Activated naive CD8-positive, alpha-beta T cell treated with anti-CD3 and anti-CD28 coated beads for 36 hours (primary cell): ENCODE measurements around the gene GNG7. TPM values are rescaled to one million over a fixed set of nuclear protein-coding genes. Genes with fewer than 3 reads are reported as not detected.
A peak's percentile ranks its signal among the peaks of the same experiment; 100 is the strongest.
"Not testable (repeated sequence)": the region's sequence is repeated elsewhere in the genome, so short reads cannot be mapped to it uniquely, and the experiment has no call there.

Experiments
- DNase-seq: peaks from one replicate; pipeline ENCODE4 v3.0.0; 2021
- H3K27ac Mint-ChIP-seq: one replicate; pipeline ENCODE4 v1.8.0; 2022; ENCODE audit warnings: mild to moderate bottlenecking, moderate library complexity, mixed read lengths
- H3K27me3 Mint-ChIP-seq: one replicate; pipeline ENCODE4 v1.8.0; 2022; ENCODE audit warnings: mild to moderate bottlenecking, mixed read lengths
- H3K36me3 Mint-ChIP-seq: one replicate; pipeline ENCODE4 v1.8.0; 2021; ENCODE audit warnings: mild to moderate bottlenecking, mixed read lengths
- H3K4me1 Mint-ChIP-seq: one replicate; pipeline ENCODE4 v1.8.0; 2021; ENCODE audit warnings: mixed read lengths
- H3K4me3 Mint-ChIP-seq: one replicate; pipeline ENCODE4 v1.8.0; 2022; ENCODE audit warnings: mild to moderate bottlenecking, moderate library complexity, mixed read lengths
- H3K9me3 Mint-ChIP-seq: one replicate; pipeline ENCODE4 v1.8.0; 2022; ENCODE audit warnings: mixed read lengths
- total RNA-seq, 2 experiments: library from RNA; stranded (reverse); gene quantifications; one replicate each; pipeline ENCODE4 v1.2.3, GENCODE V29; 2021

GNG7 gene
- total RNA-seq, 2 experiments from 2014 or later, result 0.36 to 0.45 TPM

DNA sequence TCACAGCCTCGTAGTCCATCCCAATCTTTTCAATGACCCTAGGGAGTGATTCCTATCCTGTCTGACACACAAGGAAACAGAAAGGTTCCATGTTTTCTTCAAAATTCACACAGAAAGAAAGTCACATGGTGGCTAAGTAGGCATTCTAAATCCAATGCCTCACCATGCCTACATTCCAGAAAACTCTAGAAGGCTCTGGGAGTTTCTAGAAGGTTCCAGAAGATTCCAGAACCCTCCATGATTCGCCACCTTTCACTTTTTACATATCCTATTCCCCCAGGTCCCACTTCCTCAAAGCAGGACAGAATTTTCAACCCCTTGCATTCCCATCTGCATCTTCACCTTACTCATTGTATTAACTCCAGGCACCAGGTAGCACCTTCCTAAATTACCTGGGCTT, 23.1 kb downstream of the GNG7 start:
- no peaks in the 10 kb centered on the region for H3K9me3 Mint-ChIP-seq
- DNase-seq, result no peak
- H3K36me3 Mint-ChIP-seq, result peaks cover 4% of the 10 kb centered on the region
- H3K27me3 Mint-ChIP-seq, result no peaks in the 10 kb centered on the region
- H3K4me3 Mint-ChIP-seq, result no peak overlapping the region
- no peaks in the 10 kb centered on the region for H3K4me1 Mint-ChIP-seq
- H3K27ac Mint-ChIP-seq, result no peak overlapping the region

DNA sequence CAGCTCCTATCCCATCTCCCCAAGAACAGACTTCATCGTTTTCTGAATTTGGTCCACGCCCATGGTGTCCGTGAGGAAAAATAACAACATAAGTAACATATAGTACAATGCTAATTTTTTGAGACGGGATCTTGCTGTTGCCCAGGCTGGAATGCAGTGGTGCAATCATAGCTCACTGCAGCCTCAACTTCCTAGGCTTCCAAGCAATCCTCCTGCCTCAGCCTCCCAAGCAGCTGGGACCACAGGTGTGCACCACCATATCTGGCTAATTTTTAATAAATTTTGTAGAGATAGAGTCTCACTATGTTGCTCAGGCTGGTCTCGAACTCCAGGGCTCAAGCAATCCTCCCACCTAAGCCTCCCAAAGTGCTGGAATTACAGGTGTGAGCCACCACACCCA, 23.5 kb downstream of the GNG7 start:
- H3K27ac Mint-ChIP-seq, H3K4me3 Mint-ChIP-seq: not testable (repeated sequence)

DNA sequence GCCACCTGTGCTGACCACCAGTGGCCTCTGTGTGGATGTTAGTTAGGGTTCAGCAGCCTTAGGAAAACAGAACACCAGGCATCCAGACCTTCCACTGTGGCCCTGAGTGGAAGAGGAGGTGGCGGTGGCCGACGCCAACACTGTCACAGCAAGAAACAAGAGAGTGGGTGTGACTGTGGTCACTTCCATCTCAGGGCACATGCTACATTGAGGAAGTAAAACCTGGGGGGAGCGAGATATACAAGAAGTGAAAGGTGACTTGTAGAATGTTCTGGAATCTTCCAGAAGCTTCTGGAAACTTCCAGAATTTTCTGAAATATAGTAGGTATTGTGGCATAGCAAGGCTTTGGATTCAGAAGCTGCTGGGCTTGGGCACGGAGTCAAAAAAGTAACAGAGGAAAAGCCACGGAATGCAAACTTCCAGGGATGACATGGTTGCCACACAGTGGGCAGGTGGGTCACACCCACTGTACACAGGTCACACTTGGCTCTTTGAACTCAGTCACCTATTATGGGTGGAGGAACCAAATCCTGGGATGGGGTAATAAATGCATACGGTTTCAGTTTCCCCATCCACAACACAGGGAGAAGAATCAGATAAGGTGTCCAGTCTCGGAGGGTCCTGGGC, 24.3 kb downstream of the GNG7 start:
- no peak overlapping the region for H3K27ac Mint-ChIP-seq
- peaks cover 4% of the 10 kb centered on the region for H3K36me3 Mint-ChIP-seq

More for the DNA sequence above, 23.5 kb downstream of the GNG7 start:
- H3K36me3 Mint-ChIP-seq, H3K27me3 Mint-ChIP-seq, H3K4me1 Mint-ChIP-seq, H3K9me3 Mint-ChIP-seq, DNase-seq: not testable (repeated sequence)

DNA sequence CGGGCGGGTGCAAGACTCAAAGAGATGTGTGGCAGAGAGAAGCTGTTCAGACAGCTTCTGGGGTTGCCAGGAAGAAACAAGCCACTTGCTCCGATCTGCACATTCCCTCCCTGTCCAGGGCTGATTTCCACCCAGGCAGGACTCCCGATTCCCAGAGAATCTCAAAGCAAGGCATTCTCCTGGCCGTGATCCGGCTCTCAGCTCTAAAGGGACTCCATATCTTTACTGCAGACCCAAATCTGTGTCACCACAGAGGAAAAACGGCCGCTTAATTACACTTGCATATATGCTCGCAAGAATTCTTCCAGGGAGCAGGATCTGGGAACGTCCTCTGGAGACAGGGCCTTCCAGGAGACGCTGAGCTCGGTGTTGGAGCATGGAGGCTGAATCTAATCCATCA, 25.7 kb downstream of the GNG7 start:
- Mint-ChIP-seq H3K9me3 (no peaks in the 10 kb centered on the region), H3K27ac (no peak overlapping the region), H3K4me1 (no peaks in the 10 kb centered on the region), H3K4me3 (no peak overlapping the region), H3K36me3 (peaks cover 4% of the 10 kb centered on the region), H3K27me3 (no peaks in the 10 kb centered on the region)
- no peak for DNase-seq

More for the DNA sequence above, 24.3 kb downstream of the GNG7 start:
- H3K9me3 Mint-ChIP-seq, result no peaks in the 10 kb centered on the region
- no peaks in the 10 kb centered on the region for H3K4me1 Mint-ChIP-seq
- H3K4me3 Mint-ChIP-seq, result no peak overlapping the region
- no peak for DNase-seq
- H3K27me3 Mint-ChIP-seq, result no peaks in the 10 kb centered on the region

DNA sequence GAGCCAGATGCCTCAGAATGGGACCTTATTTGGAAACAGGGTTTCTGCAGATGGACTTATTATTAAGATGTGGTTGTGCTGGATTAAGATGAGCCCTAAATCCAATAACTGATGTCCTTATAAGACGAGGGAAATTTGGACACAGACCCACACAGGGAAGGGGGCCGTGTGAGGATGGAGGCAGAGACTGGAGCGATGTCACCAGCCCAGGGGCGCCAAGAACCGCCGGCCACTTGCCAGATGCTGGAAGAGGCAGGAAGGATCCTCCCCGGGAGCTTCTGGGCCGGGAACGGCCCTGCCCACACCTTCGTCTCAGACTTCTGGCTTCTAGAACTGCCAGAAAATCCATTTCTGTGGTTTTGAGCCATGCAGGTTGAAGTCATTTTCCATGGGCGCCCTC, 26.6 kb downstream of the GNG7 start:
- no peaks in the 10 kb centered on the region for H3K9me3 Mint-ChIP-seq
- no peaks in the 10 kb centered on the region for H3K27me3 Mint-ChIP-seq
- DNase-seq, result no peak
- H3K4me3 Mint-ChIP-seq, result no peak overlapping the region
- H3K36me3 Mint-ChIP-seq, result peaks cover 4% of the 10 kb centered on the region
- H3K27ac Mint-ChIP-seq, result no peak overlapping the region
- H3K4me1 Mint-ChIP-seq, result no peaks in the 10 kb centered on the region

DNA sequence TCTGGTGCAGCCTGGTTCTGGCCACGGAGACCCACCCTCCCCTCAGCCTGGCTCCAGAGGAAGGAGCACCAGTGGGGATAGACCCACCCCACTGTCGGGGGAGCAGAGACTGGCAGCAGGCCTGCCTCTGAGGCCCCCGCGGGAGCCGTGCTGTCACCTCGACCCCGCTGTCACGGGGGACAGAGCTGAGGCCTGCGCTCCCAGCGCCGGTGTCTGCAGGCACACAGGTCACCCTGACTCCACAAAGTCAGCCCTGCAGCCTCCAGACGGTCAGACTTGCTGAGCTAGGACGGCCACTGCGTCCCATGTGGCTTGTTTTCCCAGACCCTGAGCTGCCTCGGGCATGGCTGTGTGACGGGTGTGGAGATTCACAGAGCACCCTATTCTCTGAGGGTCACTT, 32.3 kb downstream of the GNG7 start:
- no peaks in the 10 kb centered on the region for H3K27me3 Mint-ChIP-seq
- DNase-seq, result no peak
- peaks cover 2% of the 10 kb centered on the region for H3K4me1 Mint-ChIP-seq
- H3K4me3 Mint-ChIP-seq, result no peak overlapping the region
- no peaks in the 10 kb centered on the region for H3K9me3 Mint-ChIP-seq
- no peaks in the 10 kb centered on the region for H3K36me3 Mint-ChIP-seq
- no peak overlapping the region for H3K27ac Mint-ChIP-seq

DNA sequence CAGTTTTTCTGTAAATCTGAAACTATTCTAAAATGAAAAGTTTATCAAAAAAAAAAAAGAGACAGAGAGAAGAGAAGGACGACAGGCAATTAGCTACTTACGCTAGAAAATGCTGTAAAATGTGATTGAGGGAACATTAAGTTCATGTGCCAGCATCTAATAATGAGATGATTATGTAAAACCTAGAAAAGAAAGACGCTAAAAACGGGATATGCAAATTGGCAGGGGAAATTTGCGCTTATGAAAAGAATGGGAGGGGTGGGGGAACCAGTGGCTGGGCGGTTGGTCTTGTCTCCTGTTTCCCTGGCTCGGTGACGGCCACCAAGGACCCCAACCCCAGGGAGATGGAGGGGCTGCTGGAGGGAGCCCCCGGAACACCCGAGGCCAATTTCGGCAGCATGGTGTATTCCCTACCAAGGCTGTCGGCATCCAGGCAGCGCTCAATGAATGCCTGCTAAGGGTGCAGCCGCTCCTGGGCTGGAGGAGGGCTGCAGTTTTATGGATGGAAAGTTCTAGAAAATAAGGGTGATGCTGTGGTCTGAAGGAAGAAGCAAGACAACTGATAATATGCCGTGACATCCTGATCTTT, 34.2 kb downstream of the GNG7 start:
- Mint-ChIP-seq H3K27me3 (no peaks in the 10 kb centered on the region), H3K4me3 (no peak overlapping the region), H3K36me3 (no peaks in the 10 kb centered on the region), H3K4me1 (peaks cover 2% of the 10 kb centered on the region), H3K27ac (no peak overlapping the region), H3K9me3 (peaks cover under 1% of the 10 kb centered on the region)
- DNase-seq, result no peak

DNA sequence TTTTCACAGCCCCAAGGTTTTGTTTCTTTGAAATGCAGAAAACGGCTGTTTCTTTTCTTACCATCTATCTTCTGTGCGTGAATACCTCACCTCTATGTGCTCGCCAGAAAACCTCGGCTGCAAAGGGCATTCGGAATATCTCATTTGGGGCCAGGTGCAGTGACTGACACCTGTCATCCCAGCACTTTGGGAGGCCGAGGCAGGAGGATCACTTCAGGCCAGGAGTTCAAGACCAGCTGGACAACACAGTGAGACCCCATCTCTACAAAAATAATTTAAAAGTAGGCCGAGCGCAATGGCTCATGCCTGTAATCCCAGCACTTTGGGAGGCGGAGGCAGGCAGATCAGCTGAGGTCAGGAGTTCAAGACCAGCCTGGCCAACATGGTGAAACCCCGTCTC, 35.1 kb downstream of the GNG7 start:
- DNase-seq, H3K27ac Mint-ChIP-seq, H3K27me3 Mint-ChIP-seq, H3K9me3 Mint-ChIP-seq, H3K4me3 Mint-ChIP-seq, H3K4me1 Mint-ChIP-seq, H3K36me3 Mint-ChIP-seq: not testable (repeated sequence)

DNA sequence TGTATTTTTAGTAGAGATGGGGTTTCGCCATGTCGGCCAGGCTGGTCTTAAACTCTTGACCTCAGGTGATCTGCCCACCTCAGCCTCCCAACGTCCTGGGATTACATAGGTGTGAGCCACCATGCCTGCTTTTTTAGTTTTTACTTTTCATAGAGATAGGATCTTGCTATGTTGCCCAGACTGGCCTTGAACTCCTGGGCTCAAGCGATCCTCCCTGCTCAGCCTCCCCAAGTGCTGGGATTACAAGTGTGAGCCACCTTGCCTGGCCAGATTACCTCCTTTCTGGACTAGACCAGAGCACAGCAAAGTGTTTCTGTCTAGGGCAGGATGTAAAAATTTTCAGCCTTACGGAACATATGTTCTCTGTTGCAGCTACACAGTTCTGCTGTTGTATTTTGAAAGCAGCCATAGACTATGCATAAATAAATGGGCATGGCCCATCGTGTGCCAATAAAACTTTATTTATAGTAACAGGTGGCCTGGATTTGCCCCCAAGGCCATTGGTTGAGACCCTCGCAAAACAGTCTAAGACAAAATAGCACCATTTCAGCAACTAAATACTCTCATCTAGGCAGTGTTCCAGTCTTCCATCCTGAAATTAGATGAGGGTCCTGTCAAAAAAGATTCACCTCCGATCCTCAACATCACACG, 36.0 kb downstream of the GNG7 start:
- Mint-ChIP-seq H3K27ac (no peak overlapping the region), H3K4me1 (peaks cover 2% of the 10 kb centered on the region), H3K27me3 (no peaks in the 10 kb centered on the region), H3K4me3 (no peak overlapping the region), H3K36me3 (no peaks in the 10 kb centered on the region), H3K9me3 (peaks cover 2% of the 10 kb centered on the region)
- DNase-seq, result no peak

DNA sequence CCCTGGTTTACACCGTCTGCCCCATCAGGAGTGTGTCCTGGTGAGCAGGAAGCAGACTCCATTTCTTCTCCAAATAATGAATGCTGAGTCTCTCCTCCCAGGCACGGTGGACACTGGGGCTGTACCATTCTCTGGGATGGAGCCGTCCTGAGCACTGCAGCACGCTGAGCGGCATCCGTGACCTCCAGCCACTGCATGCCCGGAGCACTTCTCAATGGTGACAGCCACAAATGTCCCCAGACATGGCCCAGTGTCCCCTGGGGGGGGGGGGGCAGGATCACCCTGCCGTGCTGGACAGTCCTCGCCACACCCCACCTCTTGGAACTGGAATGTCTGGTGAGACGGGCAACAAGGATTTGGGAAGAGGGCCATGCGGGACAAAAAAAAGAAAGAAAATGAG, 37.4 kb downstream of the GNG7 start:
- H3K4me3 Mint-ChIP-seq, result no peak overlapping the region
- no peaks in the 10 kb centered on the region for H3K27me3 Mint-ChIP-seq
- no peaks in the 10 kb centered on the region for H3K36me3 Mint-ChIP-seq
- no peak for DNase-seq
- no peak overlapping the region for H3K27ac Mint-ChIP-seq
- H3K9me3 Mint-ChIP-seq, result peaks cover 2% of the 10 kb centered on the region
- H3K4me1 Mint-ChIP-seq, result peaks cover 2% of the 10 kb centered on the region

DNA sequence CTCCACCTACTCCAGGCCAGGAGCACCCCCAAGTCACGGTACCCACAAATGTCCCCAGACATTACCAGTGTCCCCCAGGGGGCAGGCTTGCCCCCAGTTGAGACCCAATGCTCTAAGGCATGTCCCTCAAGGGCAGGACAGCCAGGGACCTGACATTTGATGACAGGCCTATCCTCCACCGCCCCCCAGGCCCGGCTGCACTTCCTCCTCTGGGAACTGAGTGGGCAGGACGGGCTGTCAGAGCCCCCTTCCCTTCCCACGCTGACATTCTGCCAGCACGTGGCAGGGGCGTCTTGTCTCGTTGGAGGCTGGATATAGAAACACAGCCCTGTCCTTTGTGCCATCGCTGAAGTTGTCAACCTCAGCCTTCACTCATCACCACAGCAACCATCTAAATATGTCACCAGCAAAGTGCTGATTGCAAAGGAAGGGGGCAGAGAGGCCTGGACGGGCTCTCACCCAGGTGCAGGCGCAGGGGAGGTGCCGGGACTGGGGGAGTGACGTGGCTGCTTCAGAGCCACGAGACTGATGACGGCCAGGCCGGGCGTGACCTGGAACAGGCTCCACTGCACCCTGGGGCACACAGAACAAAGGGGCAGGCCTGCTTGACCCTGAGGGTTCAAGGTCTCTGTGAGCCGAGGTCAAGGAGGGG, 38.4 kb downstream of the GNG7 start:
- peak; percentile 11 for DNase-seq
- Mint-ChIP-seq H3K36me3 (no peaks in the 10 kb centered on the region), H3K27ac (no peak overlapping the region), H3K4me3 (no peak overlapping the region), H3K9me3 (peaks cover 2% of the 10 kb centered on the region), H3K27me3 (no peaks in the 10 kb centered on the region), H3K4me1 (peaks cover 2% of the 10 kb centered on the region)

DNA sequence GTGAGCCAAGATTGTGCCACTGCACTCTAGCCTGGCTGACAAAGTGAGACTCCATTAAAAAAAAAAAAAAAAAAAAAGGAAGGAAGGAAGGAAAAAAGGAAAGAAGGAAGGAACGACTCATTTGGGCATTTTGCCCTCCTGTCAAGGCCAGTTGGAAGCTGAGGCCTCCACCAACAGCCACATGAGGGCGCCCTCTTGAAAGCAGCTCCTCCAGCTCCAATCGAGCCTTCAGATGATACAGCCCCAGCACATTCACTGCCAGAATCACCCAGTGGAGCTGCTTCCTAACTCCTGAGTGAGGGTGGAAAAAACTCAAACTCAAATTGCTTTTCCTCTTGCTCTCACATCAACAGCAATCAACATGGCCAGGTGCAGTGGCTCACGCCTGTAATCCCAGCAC, 40.9 kb downstream of the GNG7 start:
- peak; percentile 17 for DNase-seq
- H3K27me3 Mint-ChIP-seq, result no peaks in the 10 kb centered on the region

DNA sequence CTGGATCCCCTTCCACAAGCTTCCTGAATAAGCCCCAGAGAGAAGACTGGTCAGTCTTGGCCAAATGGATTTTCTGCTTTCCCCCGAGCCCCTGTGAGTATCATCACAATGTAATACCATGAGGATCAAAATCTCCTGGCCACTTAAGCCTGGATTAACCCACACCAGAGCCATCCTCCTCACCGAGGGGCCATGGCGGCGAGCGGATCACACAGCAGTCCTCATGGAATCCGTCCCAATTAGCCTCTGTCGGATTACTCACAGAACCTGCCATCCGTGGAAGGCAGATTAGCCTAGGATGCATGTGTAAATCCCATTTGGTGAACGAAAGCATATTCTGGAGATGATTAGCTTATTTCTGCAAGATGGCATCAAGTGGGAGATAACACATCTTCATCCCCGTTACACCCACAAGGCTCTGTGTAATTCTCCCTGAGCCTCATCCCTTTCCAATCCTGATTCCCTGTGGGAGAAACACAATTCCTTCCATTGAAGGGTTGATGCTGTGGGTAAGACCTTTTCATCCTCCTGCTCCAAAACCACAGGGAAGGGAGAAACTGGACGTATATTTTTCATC, 42.5 kb downstream of the GNG7 start:
- H3K9me3 Mint-ChIP-seq, result peaks cover 2% of the 10 kb centered on the region
- H3K27ac Mint-ChIP-seq, result no peak overlapping the region
- no peaks in the 10 kb centered on the region for H3K4me1 Mint-ChIP-seq
- H3K27me3 Mint-ChIP-seq, result no peaks in the 10 kb centered on the region
- DNase-seq, result no peak
- H3K36me3 Mint-ChIP-seq, result no peaks in the 10 kb centered on the region
- no peak overlapping the region for H3K4me3 Mint-ChIP-seq

More for the DNA sequence above, 40.9 kb downstream of the GNG7 start:
- H3K27ac Mint-ChIP-seq, result no peak overlapping the region
- H3K4me1 Mint-ChIP-seq, result no peaks in the 10 kb centered on the region
- no peaks in the 10 kb centered on the region for H3K36me3 Mint-ChIP-seq
- peaks cover 2% of the 10 kb centered on the region for H3K9me3 Mint-ChIP-seq
- no peak overlapping the region for H3K4me3 Mint-ChIP-seq

DNA sequence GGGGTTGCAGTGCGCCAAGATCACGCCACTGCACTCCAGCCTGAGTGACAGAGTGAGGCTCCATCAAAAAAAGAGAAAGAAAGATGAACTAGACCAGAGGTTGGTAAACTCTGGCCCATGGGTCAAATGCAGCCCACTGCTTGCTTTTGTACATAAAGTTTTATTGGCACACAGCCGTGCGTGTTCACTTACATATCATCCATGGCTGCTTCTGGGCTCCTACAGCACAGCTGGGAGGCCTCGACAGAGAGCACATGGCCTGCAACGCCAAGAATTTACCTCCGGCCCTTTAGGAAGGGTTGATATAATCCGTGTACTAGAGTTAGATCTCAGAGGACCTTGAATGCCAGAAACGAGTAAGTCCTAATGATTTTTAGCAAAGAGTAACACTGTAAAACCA, 46.0 kb downstream of the GNG7 start:
- H3K4me3 Mint-ChIP-seq, result no peak overlapping the region
- no peaks in the 10 kb centered on the region for H3K36me3 Mint-ChIP-seq
- H3K9me3 Mint-ChIP-seq, result no peaks in the 10 kb centered on the region
- DNase-seq, result no peak
- no peak overlapping the region for H3K27ac Mint-ChIP-seq
- H3K4me1 Mint-ChIP-seq, result no peaks in the 10 kb centered on the region
- H3K27me3 Mint-ChIP-seq, result no peaks in the 10 kb centered on the region
